Measurements from ENCODE around the gene TLCD4. TPM values are rescaled to one million over a fixed set of nuclear protein-coding genes. Genes with fewer than 3 reads are reported as not detected.

The TLCD4 gene
- total and polyA plus RNA-seq, 2 of the 13 experiments (the other 11 are each of a cell fraction or from before 2014, with no cell fraction given), result 4.7 to 14.5 TPM

- TF ChIP-seq, protein P1, sequence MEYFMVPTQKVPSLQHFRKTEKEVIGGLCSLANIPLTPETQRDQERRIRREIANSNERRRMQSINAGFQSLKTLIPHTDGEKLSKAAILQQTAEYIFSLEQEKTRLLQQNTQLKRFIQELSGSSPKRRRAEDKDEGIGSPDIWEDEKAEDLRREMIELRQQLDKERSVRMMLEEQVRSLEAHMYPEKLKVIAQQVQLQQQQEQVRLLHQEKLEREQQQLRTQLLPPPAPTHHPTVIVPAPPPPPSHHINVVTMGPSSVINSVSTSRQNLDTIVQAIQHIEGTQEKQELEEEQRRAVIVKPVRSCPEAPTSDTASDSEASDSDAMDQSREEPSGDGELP (IDR thresholded peaks at IDR 0.05; ENCODE audit: borderline replicate concordance, low read depth), result no peak
- TF ChIP-seq ELF3 (CRISPR knock-in tag; IDR thresholded peaks at IDR 0.05) (no peak), PRDM10 (CRISPR knock-in tag; IDR thresholded peaks at IDR 0.05; ENCODE audit: low read depth) (no peak), ZNF546 (CRISPR knock-in tag; conservative IDR thresholded peaks at IDR 0.05) (no peak), ZNF232 (CRISPR knock-in tag; IDR thresholded peaks at IDR 0.05; ENCODE audit: borderline replicate concordance) (no peak), TFDP1 (CRISPR knock-in tag; IDR thresholded peaks at IDR 0.05; ENCODE audit: borderline replicate concordance) (no peak), PITX1 (CRISPR knock-in tag; IDR thresholded peaks at IDR 0.05) (no peak), HDAC6 (IDR thresholded peaks at IDR 0.05; ENCODE audit: low read depth, low read length) (no peak), PATZ1 (CRISPR knock-in tag; IDR thresholded peaks at IDR 0.05) (no peak), ZBTB46 (CRISPR knock-in tag; IDR thresholded peaks at IDR 0.05; ENCODE audit: borderline replicate concordance) (no peak), CCDC6 (CRISPR knock-in tag; IDR thresholded peaks at IDR 0.05) (no peak)
These were observed 36.3 kb upstream of the TLCD4 start (continued) for GRCh38 chr1:95080879-95081278.
